ENCODE results near the gene PHF21A. TPM values are rescaled to one million over a fixed set of nuclear protein-coding genes. Genes with fewer than 3 reads are reported as not detected.

PHF21A gene
- total and polyA plus RNA-seq, 4 donors = 3.6 to 8.5 (median 6.2) TPM

DNA sequence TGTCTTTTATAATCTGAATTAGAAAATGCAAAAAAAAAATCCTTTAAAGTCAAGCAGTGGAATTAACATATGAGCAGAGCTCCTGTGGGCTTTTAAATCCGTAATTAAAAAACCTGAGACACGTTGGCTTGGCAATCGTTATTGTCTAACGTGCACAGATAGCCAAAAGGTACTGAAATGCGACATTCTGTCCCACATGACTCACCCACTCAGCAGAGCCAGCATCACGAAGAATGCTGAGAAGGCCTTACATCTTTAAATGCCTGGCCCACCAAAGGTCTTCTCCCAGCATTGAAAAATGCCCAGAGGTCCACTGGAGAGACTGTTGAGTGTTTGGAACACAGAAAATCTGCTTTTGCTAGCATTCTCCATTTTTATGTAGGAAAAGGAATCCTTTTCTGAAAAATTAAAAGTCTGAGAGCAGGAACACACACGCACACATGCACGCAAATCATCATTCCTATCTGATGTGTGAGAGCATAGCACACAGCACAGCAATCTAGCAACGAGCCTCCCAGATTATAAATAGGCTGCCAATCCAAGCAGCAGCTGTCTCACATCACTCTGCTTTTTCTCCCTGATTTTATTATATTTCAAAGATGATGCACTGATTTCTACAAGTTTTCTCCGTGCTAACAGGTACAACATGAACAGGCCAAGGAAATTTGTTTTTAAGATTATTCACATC, 94.5 kb downstream of the PHF21A start:
- TF ChIP-seq HNF4A (conservative IDR thresholded peaks at IDR 0.05) (no peak), FOXA2 (IDR thresholded peaks at IDR 0.05) (no peak), MAX (IDR thresholded peaks at IDR 0.05) (no peak), ZBTB33 (IDR thresholded peaks at IDR 0.05) (no peak), JUND (IDR thresholded peaks at IDR 0.05) (no peak), ATF3 (IDR thresholded peaks at IDR 0.05) (no peak), GABPA (IDR thresholded peaks at IDR 0.05 in 1 of 2, conservative IDR thresholded peaks at IDR 0.05 in 1 of 2) (no peak), YY1 (IDR thresholded peaks at IDR 0.05) (no peak), TAF1 (conservative IDR thresholded peaks at IDR 0.05) (no peak), RAD21 (IDR thresholded peaks at IDR 0.05) (no peak), FOXA1 (IDR thresholded peaks at IDR 0.05) (no peak), NR2F2 (IDR thresholded peaks at IDR 0.05) (no peak), SP1 (IDR thresholded peaks at IDR 0.05) (no peak), RXRA (IDR thresholded peaks at IDR 0.05) (no peak), HNF4G (IDR thresholded peaks at IDR 0.05) (no peak)
- TF ChIP-seq, protein P1, sequence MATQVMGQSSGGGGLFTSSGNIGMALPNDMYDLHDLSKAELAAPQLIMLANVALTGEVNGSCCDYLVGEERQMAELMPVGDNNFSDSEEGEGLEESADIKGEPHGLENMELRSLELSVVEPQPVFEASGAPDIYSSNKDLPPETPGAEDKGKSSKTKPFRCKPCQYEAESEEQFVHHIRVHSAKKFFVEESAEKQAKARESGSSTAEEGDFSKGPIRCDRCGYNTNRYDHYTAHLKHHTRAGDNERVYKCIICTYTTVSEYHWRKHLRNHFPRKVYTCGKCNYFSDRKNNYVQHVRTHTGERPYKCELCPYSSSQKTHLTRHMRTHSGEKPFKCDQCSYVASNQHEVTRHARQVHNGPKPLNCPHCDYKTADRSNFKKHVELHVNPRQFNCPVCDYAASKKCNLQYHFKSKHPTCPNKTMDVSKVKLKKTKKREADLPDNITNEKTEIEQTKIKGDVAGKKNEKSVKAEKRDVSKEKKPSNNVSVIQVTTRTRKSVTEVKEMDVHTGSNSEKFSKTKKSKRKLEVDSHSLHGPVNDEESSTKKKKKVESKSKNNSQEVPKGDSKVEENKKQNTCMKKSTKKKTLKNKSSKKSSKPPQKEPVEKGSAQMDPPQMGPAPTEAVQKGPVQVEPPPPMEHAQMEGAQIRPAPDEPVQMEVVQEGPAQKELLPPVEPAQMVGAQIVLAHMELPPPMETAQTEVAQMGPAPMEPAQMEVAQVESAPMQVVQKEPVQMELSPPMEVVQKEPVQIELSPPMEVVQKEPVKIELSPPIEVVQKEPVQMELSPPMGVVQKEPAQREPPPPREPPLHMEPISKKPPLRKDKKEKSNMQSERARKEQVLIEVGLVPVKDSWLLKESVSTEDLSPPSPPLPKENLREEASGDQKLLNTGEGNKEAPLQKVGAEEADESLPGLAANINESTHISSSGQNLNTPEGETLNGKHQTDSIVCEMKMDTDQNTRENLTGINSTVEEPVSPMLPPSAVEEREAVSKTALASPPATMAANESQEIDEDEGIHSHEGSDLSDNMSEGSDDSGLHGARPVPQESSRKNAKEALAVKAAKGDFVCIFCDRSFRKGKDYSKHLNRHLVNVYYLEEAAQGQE (IDR thresholded peaks at IDR 0.05) = no peak
- TF ChIP-seq, protein P2, sequence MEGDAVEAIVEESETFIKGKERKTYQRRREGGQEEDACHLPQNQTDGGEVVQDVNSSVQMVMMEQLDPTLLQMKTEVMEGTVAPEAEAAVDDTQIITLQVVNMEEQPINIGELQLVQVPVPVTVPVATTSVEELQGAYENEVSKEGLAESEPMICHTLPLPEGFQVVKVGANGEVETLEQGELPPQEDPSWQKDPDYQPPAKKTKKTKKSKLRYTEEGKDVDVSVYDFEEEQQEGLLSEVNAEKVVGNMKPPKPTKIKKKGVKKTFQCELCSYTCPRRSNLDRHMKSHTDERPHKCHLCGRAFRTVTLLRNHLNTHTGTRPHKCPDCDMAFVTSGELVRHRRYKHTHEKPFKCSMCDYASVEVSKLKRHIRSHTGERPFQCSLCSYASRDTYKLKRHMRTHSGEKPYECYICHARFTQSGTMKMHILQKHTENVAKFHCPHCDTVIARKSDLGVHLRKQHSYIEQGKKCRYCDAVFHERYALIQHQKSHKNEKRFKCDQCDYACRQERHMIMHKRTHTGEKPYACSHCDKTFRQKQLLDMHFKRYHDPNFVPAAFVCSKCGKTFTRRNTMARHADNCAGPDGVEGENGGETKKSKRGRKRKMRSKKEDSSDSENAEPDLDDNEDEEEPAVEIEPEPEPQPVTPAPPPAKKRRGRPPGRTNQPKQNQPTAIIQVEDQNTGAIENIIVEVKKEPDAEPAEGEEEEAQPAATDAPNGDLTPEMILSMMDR (IDR thresholded peaks at IDR 0.05; ENCODE audit: low read depth, low read length, missing input control) = no peak
- no peak overlapping the region for H3K27ac ChIP-seq (ENCODE audit: low read depth in 1 of 2, low read length in 2 of 2)
- no peaks in the 10 kb centered on the region for H3K36me3 ChIP-seq (ENCODE audit: control insufficient read depth in 4 of 4, insufficient read depth in 3 of 4, low read depth in 1 of 4, low read length in 3 of 4)
- no peaks in the 10 kb centered on the region for H3K27me3 ChIP-seq (ENCODE audit: control insufficient read depth in 4 of 4, insufficient read depth in 4 of 4, low read length in 3 of 4)
- no peaks in the 10 kb centered on the region for H3K9me3 ChIP-seq (ENCODE audit: control insufficient read depth in 4 of 4, low read length in 3 of 4)
- H3K4me1 ChIP-seq (ENCODE audit: control insufficient read depth in 4 of 4, insufficient read depth in 4 of 4, low read length in 3 of 4) = no peaks in the 10 kb centered on the region
- H3K9ac ChIP-seq (ENCODE audit: low read depth in 1 of 2, low read length in 2 of 2) = no peak overlapping the region
- H3K4me3 ChIP-seq (ENCODE audit: low read depth in 1 of 3, low read length in 3 of 3) = no peak overlapping the region
- DNase-seq (ENCODE audit: low spot score) = no peak
- WGBS = 92% methylated on average over 10 of the region's 10 CpGs
